SK-N-MC (cell line): Measurements from ENCODE around the gene HSPA14.

Experiments used
- FOXP2 ChIP-seq: optimal IDR thresholded peaks from 2 replicates; pipeline ENCODE3; 2011; ENCODE audit warnings: mild to moderate bottlenecking, moderate library complexity; ENCODE audit not compliant: insufficient read depth; ENCODE audit errors: extremely low read length, control extremely low read depth
- POLR2AphosphoS5 ChIP-seq: IDR thresholded peaks from 2 replicates; pipeline ENCODE4 v1.6.1; 2012; ENCODE audit warnings: mild to moderate bottlenecking, low read depth, low read length, borderline replicate concordance

DNA sequence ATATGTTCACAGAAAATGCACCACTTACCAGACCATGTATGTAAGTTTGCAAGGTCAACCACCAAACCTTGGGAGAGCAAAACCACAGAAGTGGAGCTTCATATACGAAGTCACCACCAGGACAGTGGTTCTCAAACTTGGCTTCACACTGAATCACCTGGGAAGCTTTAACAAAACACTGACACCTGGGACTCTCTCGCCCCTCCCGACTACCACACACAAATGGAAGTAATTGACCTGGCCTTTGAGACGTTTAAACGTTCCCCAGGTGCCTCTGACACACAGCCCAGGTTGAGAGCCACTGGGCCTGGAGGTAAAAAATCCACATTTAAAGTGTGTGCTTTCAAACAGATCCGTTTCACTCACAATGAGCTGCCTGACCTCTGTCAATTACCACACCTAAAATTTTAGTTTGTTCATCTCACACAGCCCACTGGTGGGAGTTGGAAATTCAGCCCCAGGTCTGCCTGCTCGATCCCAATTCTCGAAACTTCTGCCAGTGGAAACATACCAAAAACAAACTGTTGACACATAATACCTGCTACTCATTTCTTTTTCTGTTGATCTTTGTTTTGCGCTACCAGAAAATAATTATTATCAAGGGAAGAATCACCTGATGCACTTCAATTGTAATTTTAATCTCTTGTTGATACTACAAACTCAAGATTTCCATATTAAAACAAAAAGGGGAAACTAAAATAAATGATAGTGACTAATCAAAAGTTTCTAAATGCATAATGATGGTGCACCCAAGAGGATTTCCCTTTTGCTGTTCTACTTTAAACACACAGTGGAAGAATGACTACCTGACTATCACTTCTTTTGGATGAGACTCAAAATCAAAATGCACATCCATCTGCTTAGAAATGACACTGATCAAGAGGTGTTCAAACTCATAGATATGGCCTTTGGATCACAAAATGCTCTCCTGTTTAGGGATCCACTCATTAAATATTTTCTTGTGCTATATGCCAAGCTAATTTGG is 26.8 kb upstream of the HSPA14 start:
- TF ChIP-seq POLR2AphosphoS5 (no peak), FOXP2 (no peak)
